SH-SY5Y (cell line): Measurements from ENCODE around the gene VEGFC.

Source experiments
- GATA2 ChIP-seq: IDR thresholded peaks from 2 replicates; pipeline ENCODE4 v1.6.1; 2011; ENCODE audit warnings: mild to moderate bottlenecking, low read depth, low read length
- GATA3 ChIP-seq: IDR thresholded peaks from 2 replicates; pipeline ENCODE4 v1.6.1; 2011; ENCODE audit warnings: low read depth, mild to moderate bottlenecking, low read length, moderate library complexity

- TF ChIP-seq GATA3, result no peak
- TF ChIP-seq GATA2, result no peak
These were observed 3.8 kb downstream of the VEGFC start for GRCh38 chr4:176788971-176789370.
